H1 (cell line): ENCODE results near the gene SHROOM3. TPM values are rescaled to one million over a fixed set of nuclear protein-coding genes. Genes with fewer than 3 reads are reported as not detected.

Experiments
- EGR1 ChIP-seq: IDR thresholded peaks from 2 replicates; pipeline ENCODE4 v1.6.1; 2011; ENCODE audit warnings: low read depth, low read length, borderline replicate concordance
- GTF2F1 ChIP-seq: IDR thresholded peaks from 2 replicates; pipeline ENCODE4 v1.6.1; 2012; ENCODE audit warnings: low read depth, low read length, improper control_type of control experiment, borderline replicate concordance
- MAFK ChIP-seq: IDR thresholded peaks from 2 replicates; pipeline ENCODE4 v1.6.1; 2012; ENCODE audit warnings: low read depth, mild to moderate bottlenecking, improper control_type of control experiment, low read length
- NRF1 ChIP-seq: IDR thresholded peaks from 2 replicates; pipeline ENCODE4 v1.6.1; 2011; ENCODE audit warnings: mild to moderate bottlenecking, low read depth, low read length, improper control_type of control experiment
- USF2 ChIP-seq: IDR thresholded peaks from 2 replicates; pipeline ENCODE4 v1.6.1; 2011; ENCODE audit warnings: low read length, improper control_type of control experiment
- polyA plus RNA-seq, 7 experiments: library from polyadenylated mRNA; depleted of rRNA in 3 of 7; stranded (reverse) in 5 of 7; unstranded in 2 of 7; fragments of >200 nt in 5 of 7; fragments of 200-250 nt in 2 of 7; gene quantifications; 1 replicate in 5 of 7; 2 replicates in 1 of 7; 4 replicates in 1 of 7; pipeline versions ENCODE4 v1.2.1 to v1.2.3, GENCODE V29; 2011 to 2013; ENCODE audit warnings: missing spikeins in 2 of 7, mixed read lengths in 2 of 7
- total RNA-seq: library from RNA; stranded (reverse); fragmentation: NEBNext Ultra II Directional; extraction: Animal tissue kit (Norgen Biotek cat#: 25700); gene quantifications from 2 replicates; pipeline ENCODE4 v1.2.1, GENCODE V29; 2021
- TF ChIP-seq, protein P1 (sequence below): fragments of 300-600 bp; sonication (generic); IDR thresholded peaks from 2 replicates; pipeline ENCODE4 v1.7.1; 2012; ENCODE audit warnings: low read length, moderate library complexity, mild to moderate bottlenecking, inconsistent platforms; ENCODE audit not compliant: insufficient replicate concordance

The SHROOM3 gene
- total and polyA plus RNA-seq, 2 of the 8 experiments (the other 6 are each of a cell fraction or from before 2014, with no cell fraction given), result 15.8 to 34.0 TPM

- TF ChIP-seq USF2 (no peak), GTF2F1 (no peak), NRF1 (no peak), EGR1 (no peak), MAFK (no peak)
- TF ChIP-seq, protein P1, sequence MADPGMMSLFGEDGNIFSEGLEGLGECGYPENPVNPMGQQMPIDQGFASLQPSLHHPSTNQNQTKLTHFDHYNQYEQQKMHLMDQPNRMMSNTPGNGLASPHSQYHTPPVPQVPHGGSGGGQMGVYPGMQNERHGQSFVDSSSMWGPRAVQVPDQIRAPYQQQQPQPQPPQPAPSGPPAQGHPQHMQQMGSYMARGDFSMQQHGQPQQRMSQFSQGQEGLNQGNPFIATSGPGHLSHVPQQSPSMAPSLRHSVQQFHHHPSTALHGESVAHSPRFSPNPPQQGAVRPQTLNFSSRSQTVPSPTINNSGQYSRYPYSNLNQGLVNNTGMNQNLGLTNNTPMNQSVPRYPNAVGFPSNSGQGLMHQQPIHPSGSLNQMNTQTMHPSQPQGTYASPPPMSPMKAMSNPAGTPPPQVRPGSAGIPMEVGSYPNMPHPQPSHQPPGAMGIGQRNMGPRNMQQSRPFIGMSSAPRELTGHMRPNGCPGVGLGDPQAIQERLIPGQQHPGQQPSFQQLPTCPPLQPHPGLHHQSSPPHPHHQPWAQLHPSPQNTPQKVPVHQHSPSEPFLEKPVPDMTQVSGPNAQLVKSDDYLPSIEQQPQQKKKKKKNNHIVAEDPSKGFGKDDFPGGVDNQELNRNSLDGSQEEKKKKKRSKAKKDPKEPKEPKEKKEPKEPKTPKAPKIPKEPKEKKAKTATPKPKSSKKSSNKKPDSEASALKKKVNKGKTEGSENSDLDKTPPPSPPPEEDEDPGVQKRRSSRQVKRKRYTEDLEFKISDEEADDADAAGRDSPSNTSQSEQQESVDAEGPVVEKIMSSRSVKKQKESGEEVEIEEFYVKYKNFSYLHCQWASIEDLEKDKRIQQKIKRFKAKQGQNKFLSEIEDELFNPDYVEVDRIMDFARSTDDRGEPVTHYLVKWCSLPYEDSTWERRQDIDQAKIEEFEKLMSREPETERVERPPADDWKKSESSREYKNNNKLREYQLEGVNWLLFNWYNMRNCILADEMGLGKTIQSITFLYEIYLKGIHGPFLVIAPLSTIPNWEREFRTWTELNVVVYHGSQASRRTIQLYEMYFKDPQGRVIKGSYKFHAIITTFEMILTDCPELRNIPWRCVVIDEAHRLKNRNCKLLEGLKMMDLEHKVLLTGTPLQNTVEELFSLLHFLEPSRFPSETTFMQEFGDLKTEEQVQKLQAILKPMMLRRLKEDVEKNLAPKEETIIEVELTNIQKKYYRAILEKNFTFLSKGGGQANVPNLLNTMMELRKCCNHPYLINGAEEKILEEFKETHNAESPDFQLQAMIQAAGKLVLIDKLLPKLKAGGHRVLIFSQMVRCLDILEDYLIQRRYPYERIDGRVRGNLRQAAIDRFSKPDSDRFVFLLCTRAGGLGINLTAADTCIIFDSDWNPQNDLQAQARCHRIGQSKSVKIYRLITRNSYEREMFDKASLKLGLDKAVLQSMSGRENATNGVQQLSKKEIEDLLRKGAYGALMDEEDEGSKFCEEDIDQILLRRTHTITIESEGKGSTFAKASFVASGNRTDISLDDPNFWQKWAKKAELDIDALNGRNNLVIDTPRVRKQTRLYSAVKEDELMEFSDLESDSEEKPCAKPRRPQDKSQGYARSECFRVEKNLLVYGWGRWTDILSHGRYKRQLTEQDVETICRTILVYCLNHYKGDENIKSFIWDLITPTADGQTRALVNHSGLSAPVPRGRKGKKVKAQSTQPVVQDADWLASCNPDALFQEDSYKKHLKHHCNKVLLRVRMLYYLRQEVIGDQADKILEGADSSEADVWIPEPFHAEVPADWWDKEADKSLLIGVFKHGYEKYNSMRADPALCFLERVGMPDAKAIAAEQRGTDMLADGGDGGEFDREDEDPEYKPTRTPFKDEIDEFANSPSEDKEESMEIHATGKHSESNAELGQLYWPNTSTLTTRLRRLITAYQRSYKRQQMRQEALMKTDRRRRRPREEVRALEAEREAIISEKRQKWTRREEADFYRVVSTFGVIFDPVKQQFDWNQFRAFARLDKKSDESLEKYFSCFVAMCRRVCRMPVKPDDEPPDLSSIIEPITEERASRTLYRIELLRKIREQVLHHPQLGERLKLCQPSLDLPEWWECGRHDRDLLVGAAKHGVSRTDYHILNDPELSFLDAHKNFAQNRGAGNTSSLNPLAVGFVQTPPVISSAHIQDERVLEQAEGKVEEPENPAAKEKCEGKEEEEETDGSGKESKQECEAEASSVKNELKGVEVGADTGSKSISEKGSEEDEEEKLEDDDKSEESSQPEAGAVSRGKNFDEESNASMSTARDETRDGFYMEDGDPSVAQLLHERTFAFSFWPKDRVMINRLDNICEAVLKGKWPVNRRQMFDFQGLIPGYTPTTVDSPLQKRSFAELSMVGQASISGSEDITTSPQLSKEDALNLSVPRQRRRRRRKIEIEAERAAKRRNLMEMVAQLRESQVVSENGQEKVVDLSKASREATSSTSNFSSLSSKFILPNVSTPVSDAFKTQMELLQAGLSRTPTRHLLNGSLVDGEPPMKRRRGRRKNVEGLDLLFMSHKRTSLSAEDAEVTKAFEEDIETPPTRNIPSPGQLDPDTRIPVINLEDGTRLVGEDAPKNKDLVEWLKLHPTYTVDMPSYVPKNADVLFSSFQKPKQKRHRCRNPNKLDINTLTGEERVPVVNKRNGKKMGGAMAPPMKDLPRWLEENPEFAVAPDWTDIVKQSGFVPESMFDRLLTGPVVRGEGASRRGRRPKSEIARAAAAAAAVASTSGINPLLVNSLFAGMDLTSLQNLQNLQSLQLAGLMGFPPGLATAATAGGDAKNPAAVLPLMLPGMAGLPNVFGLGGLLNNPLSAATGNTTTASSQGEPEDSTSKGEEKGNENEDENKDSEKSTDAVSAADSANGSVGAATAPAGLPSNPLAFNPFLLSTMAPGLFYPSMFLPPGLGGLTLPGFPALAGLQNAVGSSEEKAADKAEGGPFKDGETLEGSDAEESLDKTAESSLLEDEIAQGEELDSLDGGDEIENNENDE, result no peak
Measured at GRCh38 chr4:76740192-76740591, 305.2 kb downstream of the SHROOM3 start (continued).
